Mesendoderm (in vitro differentiated cells): Measurements from ENCODE around the gene DZANK1.

Experiments used
- DNase-seq: peaks from one replicate; pipeline ENCODE4 v3.0.0; 2013
- H2AK5ac ChIP-seq: 2 replicates; pipeline ENCODE4 v1.6.1; 2013; ENCODE audit warnings: low read length, inconsistent platforms
- H2BK120ac ChIP-seq: 2 replicates; pipeline ENCODE4 v1.6.1; 2013; ENCODE audit warnings: low read depth, mild to moderate bottlenecking, low read length, moderate library complexity, mixed read lengths
- H2BK15ac ChIP-seq: replicated peaks from 2 replicates; pipeline ENCODE4 v1.6.1; 2013; ENCODE audit warnings: low read depth, mild to moderate bottlenecking, moderate library complexity
- H2BK5ac ChIP-seq: 2 replicates; pipeline ENCODE4 v1.6.1; 2013; ENCODE audit warnings: low read length, inconsistent platforms
- H3K18ac ChIP-seq: 2 replicates; pipeline ENCODE4 v1.6.1; 2013; ENCODE audit warnings: mild to moderate bottlenecking, low read length, mixed read lengths
- H3K23ac ChIP-seq: one replicate; pipeline ENCODE4 v1.6.1; 2013; ENCODE audit warnings: low read length
- H3K27ac ChIP-seq: 2 replicates; pipeline ENCODE4 v1.5.1; 2013; ENCODE audit warnings: low read depth, mild to moderate bottlenecking, inconsistent platforms, low read length, moderate library complexity
- H3K27me3 ChIP-seq: 2 replicates; pipeline ENCODE4 v1.6.1; 2013; ENCODE audit warnings: low read length, control low read depth, mild to moderate bottlenecking, inconsistent platforms; ENCODE audit not compliant: insufficient read depth, poor library complexity
- H3K36me3 ChIP-seq: 2 replicates; pipeline ENCODE4 v1.6.1; 2013; ENCODE audit warnings: low read length, inconsistent platforms; ENCODE audit not compliant: control insufficient read depth, insufficient read depth
- H3K4ac ChIP-seq: one replicate; pipeline ENCODE4 v1.6.1; 2013; ENCODE audit warnings: low read depth, mild to moderate bottlenecking, low read length, moderate library complexity
- H3K4me1 ChIP-seq: 2 replicates; pipeline ENCODE4 v1.6.1; 2013; ENCODE audit warnings: low read depth, low read length, inconsistent platforms; ENCODE audit not compliant: control insufficient read depth
- H3K4me2 ChIP-seq: 2 replicates; pipeline ENCODE4 v1.6.1; 2013; ENCODE audit warnings: low read length
- H3K4me3 ChIP-seq: 2 replicates; pipeline ENCODE4 v1.5.1; 2013; ENCODE audit warnings: mild to moderate bottlenecking, low read length
- H3K56ac ChIP-seq: one replicate; pipeline ENCODE4 v1.6.1; 2013; ENCODE audit warnings: low read length
- H3K79me1 ChIP-seq: 2 replicates; pipeline ENCODE4 v1.6.1; 2013; ENCODE audit warnings: low read length, inconsistent platforms
- H3K79me2 ChIP-seq: 2 replicates; pipeline ENCODE4 v1.6.1; 2013; ENCODE audit warnings: mild to moderate bottlenecking, low read length; ENCODE audit not compliant: control insufficient read depth, insufficient read depth
- H3K9ac ChIP-seq: 2 replicates; pipeline ENCODE4 v1.6.1; 2013; ENCODE audit warnings: low read length, inconsistent platforms
- H4K5ac ChIP-seq: one replicate; pipeline ENCODE4 v1.6.1; 2013; ENCODE audit warnings: low read length
- H4K8ac ChIP-seq: one replicate; pipeline ENCODE4 v1.6.1; 2013; ENCODE audit warnings: low read depth, mild to moderate bottlenecking, control low read depth, low read length, moderate library complexity
- WGBS: extraction: QIAGEN DNeasy Blood & Tissue Kit; methylation state at CpG from one replicate; pipeline ENCODE4 v1.1.7; 2013; ENCODE audit warnings: low lambda C conversion rate, missing lambda C conversion rate; ENCODE audit not compliant: insufficient coverage; ENCODE audit errors: extremely low coverage; 5-methylcytosine and 5-hydroxymethylcytosine counted together

The DZANK1 gene

GRCh38 chr20:18372296-18372695, 94.5 kb downstream of the DZANK1 start:
- H3K79me1 ChIP-seq, result no peaks in the 10 kb centered on the region
- no peak for DNase-seq
- no peak overlapping the region for H3K4me2 ChIP-seq
- H3K4me1 ChIP-seq, result no peaks in the 10 kb centered on the region
- no peak overlapping the region for H2BK120ac ChIP-seq
- H3K9ac ChIP-seq, result no peak overlapping the region
- H4K8ac ChIP-seq, result no peak overlapping the region
- no peak overlapping the region for H3K23ac ChIP-seq
- no peak overlapping the region for H3K18ac ChIP-seq
- no peak overlapping the region for H3K4me3 ChIP-seq
- no peak overlapping the region for H3K4ac ChIP-seq
- no peak overlapping the region for H2BK15ac ChIP-seq
- H3K27me3 ChIP-seq, result no peaks in the 10 kb centered on the region
- H3K27ac ChIP-seq, result no peak overlapping the region
- no CpG with 5 or more reads among the region's 1 CpG for WGBS
- H3K56ac ChIP-seq, result no peak overlapping the region
- no peaks in the 10 kb centered on the region for H3K36me3 ChIP-seq
- no peak overlapping the region for H4K5ac ChIP-seq
- H3K79me2 ChIP-seq, result no peaks in the 10 kb centered on the region
- no peak overlapping the region for H2BK5ac ChIP-seq
- no peak overlapping the region for H2AK5ac ChIP-seq

- Histone ChIP-seq H2BK15ac (no peak overlapping the region), H3K4me1 (no peaks in the 10 kb centered on the region), H3K4me2 (no peak overlapping the region), H2AK5ac (no peak overlapping the region), H3K36me3 (no peaks in the 10 kb centered on the region), H3K27me3 (no peaks in the 10 kb centered on the region), H4K8ac (no peak overlapping the region), H3K79me1 (no peaks in the 10 kb centered on the region), H2BK5ac (no peak overlapping the region), H3K79me2 (no peaks in the 10 kb centered on the region), H2BK120ac (no peak overlapping the region), H3K4me3 (no peak overlapping the region), H4K5ac (no peak overlapping the region), H3K4ac (no peak overlapping the region), H3K27ac (no peak overlapping the region), H3K18ac (no peak overlapping the region), H3K56ac (no peak overlapping the region), H3K23ac (no peak overlapping the region), H3K9ac (no peak overlapping the region)
- WGBS, result no CpG with 5 or more reads among the region's 2 CpGs
- DNase-seq, result no peak
Observed at GRCh38 chr20:18364768-18365167, 102.1 kb downstream of the DZANK1 start.

DNA sequence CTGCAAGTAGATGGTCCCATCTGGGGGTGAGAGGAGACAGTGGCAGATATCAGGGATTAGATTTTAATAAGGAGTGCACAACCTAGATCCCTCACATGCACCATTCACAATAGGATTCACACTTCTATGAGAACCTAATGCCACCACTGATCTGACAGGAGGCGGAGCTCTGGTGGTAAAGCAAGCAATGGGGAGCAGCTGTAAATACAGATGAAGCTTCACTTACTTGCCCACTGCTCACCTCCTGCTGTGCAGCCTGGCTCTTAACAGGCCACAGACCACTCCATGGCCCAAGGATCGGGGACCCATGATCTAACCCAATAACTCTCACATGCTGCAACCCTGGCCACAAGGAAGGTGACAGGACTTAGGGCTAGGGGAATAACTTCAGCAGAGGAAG, 103.1 kb downstream of the DZANK1 start:
- H4K8ac ChIP-seq, result no peak overlapping the region
- H3K23ac ChIP-seq, result no peak overlapping the region
- H3K18ac ChIP-seq, result no peak overlapping the region
- H3K27ac ChIP-seq, result no peak overlapping the region
- no peaks in the 10 kb centered on the region for H3K36me3 ChIP-seq
- H3K79me2 ChIP-seq, result no peaks in the 10 kb centered on the region
- no peak overlapping the region for H3K56ac ChIP-seq
- H3K4me1 ChIP-seq, result no peaks in the 10 kb centered on the region
- WGBS, result no CpG with 5 or more reads among the region's 2 CpGs
- H3K4me2 ChIP-seq, result no peak overlapping the region
- DNase-seq, result no peak
- no peak overlapping the region for H3K4ac ChIP-seq
- no peak overlapping the region for H2BK120ac ChIP-seq
- H3K9ac ChIP-seq, result no peak overlapping the region
- H2BK5ac ChIP-seq, result no peak overlapping the region
- H2AK5ac ChIP-seq, result no peak overlapping the region
- no peaks in the 10 kb centered on the region for H3K79me1 ChIP-seq
- H3K4me3 ChIP-seq, result no peak overlapping the region
- no peak overlapping the region for H4K5ac ChIP-seq
- no peak overlapping the region for H2BK15ac ChIP-seq
- H3K27me3 ChIP-seq, result no peaks in the 10 kb centered on the region

- Histone ChIP-seq H2BK5ac (no peak overlapping the region), H3K79me2 (no peaks in the 10 kb centered on the region), H3K27me3 (no peaks in the 10 kb centered on the region), H3K79me1 (no peaks in the 10 kb centered on the region), H3K27ac (no peak overlapping the region), H4K8ac (no peak overlapping the region), H2AK5ac (no peak overlapping the region), H3K4me3 (no peak overlapping the region), H2BK15ac (no peak overlapping the region), H3K56ac (no peak overlapping the region), H3K23ac (no peak overlapping the region), H3K9ac (no peak overlapping the region), H3K4me1 (no peaks in the 10 kb centered on the region), H4K5ac (no peak overlapping the region), H2BK120ac (no peak overlapping the region), H3K4ac (no peak overlapping the region), H3K36me3 (no peaks in the 10 kb centered on the region), H3K4me2 (no peak overlapping the region), H3K18ac (no peak overlapping the region)
- WGBS, result no CpG with 5 or more reads among the region's 13 CpGs
- DNase-seq, result no peak
Observed at GRCh38 chr20:18362916-18363315, 103.9 kb downstream of the DZANK1 start.

DNA sequence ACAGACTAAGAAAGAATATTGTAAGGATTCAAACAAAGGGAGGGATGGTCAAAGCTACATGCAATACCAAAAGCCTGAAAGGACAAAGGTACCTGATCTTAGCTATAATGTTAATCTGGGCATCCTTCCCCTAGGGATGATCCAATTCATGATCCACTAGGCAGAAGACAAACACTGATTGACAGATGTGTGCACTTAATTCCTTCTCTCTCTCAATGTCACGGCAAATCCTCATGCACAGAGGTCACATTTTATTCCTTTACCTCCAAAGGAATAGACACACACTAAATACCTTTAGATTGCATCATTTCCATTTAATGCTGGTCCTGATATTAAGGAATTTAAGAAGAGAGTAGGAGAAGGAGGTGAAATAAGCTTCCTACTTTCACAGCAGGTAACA, 105.2 kb downstream of the DZANK1 start:
- no peak overlapping the region for H3K9ac ChIP-seq
- DNase-seq, result no peak
- no peak overlapping the region for H2BK5ac ChIP-seq
- no peaks in the 10 kb centered on the region for H3K4me1 ChIP-seq
- no peak overlapping the region for H2AK5ac ChIP-seq
- H3K18ac ChIP-seq, result no peak overlapping the region
- H2BK15ac ChIP-seq, result no peak overlapping the region
- H3K56ac ChIP-seq, result no peak overlapping the region
- H2BK120ac ChIP-seq, result no peak overlapping the region
- H3K27ac ChIP-seq, result no peak overlapping the region
- no peaks in the 10 kb centered on the region for H3K79me2 ChIP-seq
- no peaks in the 10 kb centered on the region for H3K79me1 ChIP-seq
- H3K36me3 ChIP-seq, result no peaks in the 10 kb centered on the region
- no CpG with 5 or more reads among the region's 1 CpG for WGBS
- H3K4me2 ChIP-seq, result no peak overlapping the region
- no peaks in the 10 kb centered on the region for H3K27me3 ChIP-seq
- no peak overlapping the region for H3K4ac ChIP-seq
- H4K5ac ChIP-seq, result no peak overlapping the region
- no peak overlapping the region for H3K4me3 ChIP-seq
- H3K23ac ChIP-seq, result no peak overlapping the region
- H4K8ac ChIP-seq, result no peak overlapping the region

DNA sequence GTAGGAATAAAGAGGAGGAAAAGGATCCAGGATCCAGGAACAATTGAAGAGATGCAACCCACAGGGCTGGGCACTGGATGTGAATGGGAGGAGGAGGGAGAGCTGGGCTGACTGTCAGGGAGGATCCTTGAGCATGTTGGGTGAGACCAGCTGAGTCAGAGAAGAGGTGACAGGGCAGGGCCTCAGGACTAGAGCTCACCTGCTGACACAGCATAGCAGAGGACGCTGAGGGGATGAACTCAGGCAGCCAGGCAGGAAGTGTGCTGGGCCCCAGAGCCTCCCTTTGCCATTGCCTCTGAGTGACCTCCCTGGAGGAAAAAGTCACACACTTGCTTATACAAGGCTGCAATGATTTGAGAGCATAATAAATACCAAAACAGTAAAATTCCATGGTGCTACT, 106.2 kb downstream of the DZANK1 start:
- Histone ChIP-seq H4K8ac (no peak overlapping the region), H3K27ac (no peak overlapping the region), H3K18ac (no peak overlapping the region), H3K23ac (no peak overlapping the region), H3K79me1 (no peaks in the 10 kb centered on the region), H4K5ac (no peak overlapping the region), H2BK120ac (no peak overlapping the region), H2AK5ac (no peak overlapping the region), H3K36me3 (no peaks in the 10 kb centered on the region), H3K9ac (no peak overlapping the region), H3K4me2 (no peak overlapping the region), H3K56ac (no peak overlapping the region), H3K27me3 (no peaks in the 10 kb centered on the region), H3K4me1 (no peaks in the 10 kb centered on the region), H3K4me3 (no peak overlapping the region), H2BK15ac (no peak overlapping the region), H2BK5ac (no peak overlapping the region), H3K4ac (no peak overlapping the region), H3K79me2 (no peaks in the 10 kb centered on the region)
- peak; percentile 59 for DNase-seq
- WGBS, result no CpG with 5 or more reads among the region's 1 CpG
